Measurements from ENCODE around the gene SLC49A3.
"Not testable (repeated sequence)": the region's sequence is repeated elsewhere in the genome, so short reads cannot be mapped to it uniquely, and the experiment has no call there.

SLC49A3 gene

GRCh38 chr4:671769-672168 lies 17.2 kb downstream of the SLC49A3 start:
- ATAC-seq (ENCODE audit: insufficient read depth, low read depth) (no peak), DNase-seq (no peak)

GRCh38 chr4:669806-670559 lies 19.0 kb downstream of the SLC49A3 start:
- H3K79me2 ChIP-seq (ENCODE audit: insufficient read depth, low read length): peaks cover 29% of the 10 kb centered on the region
- H3K9me3 ChIP-seq (ENCODE audit: insufficient read depth, low read length, severe bottlenecking); H2AFZ ChIP-seq (ENCODE audit: low read depth, low read length); H3K9ac ChIP-seq (ENCODE audit: low read depth, low read length); H3K27me3 ChIP-seq (ENCODE audit: insufficient read depth, low read length, poor library complexity); H3K27ac ChIP-seq (ENCODE audit: low read length); ATAC-seq (ENCODE audit: insufficient read depth, low read depth); H4K20me1 ChIP-seq (ENCODE audit: insufficient read depth, low read length); DNase-seq; H3K4me2 ChIP-seq (ENCODE audit: insufficient read depth, low read length); H3K4me3 ChIP-seq (ENCODE audit: low read depth in 1 of 2, low read length in 2 of 2): not testable (repeated sequence)
- peaks cover 23% of the 10 kb centered on the region for H3K4me1 ChIP-seq (ENCODE audit: insufficient read depth, low read length)
- H3K36me3 ChIP-seq (ENCODE audit: insufficient read depth, low read length): peaks cover 32% of the 10 kb centered on the region

More at GRCh38 chr4:671769-672168, 17.2 kb downstream of the SLC49A3 start:
- no peak overlapping the region for H2AFZ ChIP-seq (ENCODE audit: low read depth, low read length)
- H3K36me3 ChIP-seq (ENCODE audit: insufficient read depth, low read length): peaks cover 32% of the 10 kb centered on the region
- peaks cover 29% of the 10 kb centered on the region for H3K4me1 ChIP-seq (ENCODE audit: insufficient read depth, low read length)
- H3K4me3 ChIP-seq (ENCODE audit: low read depth in 1 of 2, low read length in 2 of 2): no peak overlapping the region
- no peaks in the 10 kb centered on the region for H3K27me3 ChIP-seq (ENCODE audit: insufficient read depth, low read length, poor library complexity)
- no peak for TF ChIP-seq CTCF (IDR thresholded peaks at IDR 0.05; ENCODE audit: borderline replicate concordance, extremely low read depth, low read length, poor library complexity, severe bottlenecking)
- no peak for TF ChIP-seq EZH2 (IDR thresholded peaks at IDR 0.05; ENCODE audit: borderline replicate concordance, low read depth, low read length, severe bottlenecking)
- no peak overlapping the region for H3K9ac ChIP-seq (ENCODE audit: low read depth, low read length)
- no peak overlapping the region for H3K27ac ChIP-seq (ENCODE audit: low read length)
- no peak overlapping the region for H3K4me2 ChIP-seq (ENCODE audit: insufficient read depth, low read length)
- peaks cover 30% of the 10 kb centered on the region for H3K79me2 ChIP-seq (ENCODE audit: insufficient read depth, low read length)
- H4K20me1 ChIP-seq (ENCODE audit: insufficient read depth, low read length): peaks cover 4% of the 10 kb centered on the region; the same call in 1 of the 2 replicates
- H3K9me3 ChIP-seq (ENCODE audit: insufficient read depth, low read length, severe bottlenecking): no peaks in the 10 kb centered on the region

GRCh38 chr4:668219-668618 lies 20.7 kb downstream of the SLC49A3 start:
- ATAC-seq (ENCODE audit: insufficient read depth, low read depth); H3K9ac ChIP-seq (ENCODE audit: low read depth, low read length); H2AFZ ChIP-seq (ENCODE audit: low read depth, low read length); H3K4me3 ChIP-seq (ENCODE audit: low read depth in 1 of 2, low read length in 2 of 2); H3K4me2 ChIP-seq (ENCODE audit: insufficient read depth, low read length); H3K27ac ChIP-seq (ENCODE audit: low read length); H3K27me3 ChIP-seq (ENCODE audit: insufficient read depth, low read length, poor library complexity); DNase-seq; H4K20me1 ChIP-seq (ENCODE audit: insufficient read depth, low read length); H3K9me3 ChIP-seq (ENCODE audit: insufficient read depth, low read length, severe bottlenecking): not testable (repeated sequence)
- Histone ChIP-seq H3K79me2 (ENCODE audit: insufficient read depth, low read length) (peaks cover 34% of the 10 kb centered on the region), H3K4me1 (ENCODE audit: insufficient read depth, low read length) (peaks cover 29% of the 10 kb centered on the region), H3K36me3 (ENCODE audit: insufficient read depth, low read length) (peaks cover 30% of the 10 kb centered on the region)

GRCh38 chr4:667545-667925 lies 21.4 kb downstream of the SLC49A3 start:
- Histone ChIP-seq H3K9ac (ENCODE audit: low read depth, low read length) (no peak overlapping the region), H3K9me3 (ENCODE audit: insufficient read depth, low read length, severe bottlenecking) (no peaks in the 10 kb centered on the region), H3K4me1 (ENCODE audit: insufficient read depth, low read length) (peaks cover 29% of the 10 kb centered on the region), H3K4me3 (ENCODE audit: low read depth in 1 of 2, low read length in 2 of 2) (no peak overlapping the region), H3K79me2 (ENCODE audit: insufficient read depth, low read length) (peaks cover 33% of the 10 kb centered on the region), H2AFZ (ENCODE audit: low read depth, low read length) (no peak overlapping the region), H4K20me1 (ENCODE audit: insufficient read depth, low read length) (no peaks in the 10 kb centered on the region; the same call in 1 of the 2 replicates), H3K27me3 (ENCODE audit: insufficient read depth, low read length, poor library complexity) (no peaks in the 10 kb centered on the region), H3K27ac (ENCODE audit: low read length) (no peak overlapping the region), H3K36me3 (ENCODE audit: insufficient read depth, low read length) (peaks cover 24% of the 10 kb centered on the region), H3K4me2 (ENCODE audit: insufficient read depth, low read length) (no peak overlapping the region)
- TF ChIP-seq EZH2 (IDR thresholded peaks at IDR 0.05; ENCODE audit: borderline replicate concordance, low read depth, low read length, severe bottlenecking) (no peak), CTCF (IDR thresholded peaks at IDR 0.05; ENCODE audit: borderline replicate concordance, extremely low read depth, low read length, poor library complexity, severe bottlenecking) (no peak)
- ATAC-seq (ENCODE audit: insufficient read depth, low read depth) (no peak), DNase-seq (no peak)
